Peyer's patch (tissue), 4 donors: ENCODE measurements around the gene PCNA. TPM values are rescaled to one million over a fixed set of nuclear protein-coding genes. Genes with fewer than 3 reads are reported as not detected.

Source experiments
- DNase-seq, 3 donors: peaks; one replicate each; pipeline ENCODE4 v3.0.0-alpha.2; 2017 to 2019
- H3K27ac ChIP-seq, 4 donors: fragments of 200-600 bp; sonication (generic); one replicate each; pipeline ENCODE4 v1.5.1; 2016 to 2019
- H3K27me3 ChIP-seq, 2 donors: fragments of 200-600 bp; sonication (generic); one replicate each; pipeline ENCODE4 v1.5.1; 2019
- H3K36me3 ChIP-seq, 3 donors: fragments of 200-600 bp; sonication (generic); one replicate each; pipeline ENCODE4 v1.5.1; 2016 to 2019
- H3K4me1 ChIP-seq, 4 donors: fragments of 200-600 bp; sonication (generic); one replicate each; pipeline ENCODE4 v1.5.1; 2016 to 2019
- H3K4me3 ChIP-seq, 4 donors: fragments of 200-600 bp; sonication (generic); 1 replicate in 3 of 4; 2 replicates in 1 of 4; pipeline ENCODE4 v1.5.1; 2016 to 2019; ENCODE audit warnings: mild to moderate bottlenecking in 1 of 4
- H3K9me3 ChIP-seq, 4 donors: fragments of 200-600 bp; sonication (generic); one replicate each; pipeline ENCODE4 v1.5.1; 2016 to 2019; ENCODE audit warnings: mild to moderate bottlenecking in 1 of 4
- POLR2A ChIP-seq, 2 donors: fragments of 450-650 bp; IDR thresholded peaks; one replicate each; pipeline ENCODE4 v1.5.1; 2017; ENCODE audit warnings: antibody characterized with exemption in 2 of 2, mild to moderate bottlenecking in 2 of 2, moderate library complexity in 2 of 2
- total RNA-seq, 4 donors: library from RNA; depleted of rRNA; stranded (reverse); fragments of >200 nt; gene quantifications; one replicate each; pipeline ENCODE4 v1.1.0, GENCODE V29; 2016
- TF ChIP-seq, protein P1 (sequence below), 6 experiments: fragments of 450-650 bp in 4 of 6; fragments of 200-600 bp in 2 of 6; sonication (generic) in 1 of 6; IDR thresholded peaks; one replicate each; pipeline ENCODE4 v1.5.1; 2017 to 2019; ENCODE audit warnings: antibody characterized with exemption in 6 of 6, mild to moderate bottlenecking in 3 of 6, moderate library complexity in 1 of 6

Gene PCNA
- 100 to 1,000 TPM in 1 of 4 donors, 10 to 100 TPM in 3; 23.3 to 103 (median 46.0) TPM for total RNA-seq

- peak; percentile 86 to 92 for TF ChIP-seq POLR2A (IDR thresholded peaks at IDR 0.05)
- TF ChIP-seq, protein P1, sequence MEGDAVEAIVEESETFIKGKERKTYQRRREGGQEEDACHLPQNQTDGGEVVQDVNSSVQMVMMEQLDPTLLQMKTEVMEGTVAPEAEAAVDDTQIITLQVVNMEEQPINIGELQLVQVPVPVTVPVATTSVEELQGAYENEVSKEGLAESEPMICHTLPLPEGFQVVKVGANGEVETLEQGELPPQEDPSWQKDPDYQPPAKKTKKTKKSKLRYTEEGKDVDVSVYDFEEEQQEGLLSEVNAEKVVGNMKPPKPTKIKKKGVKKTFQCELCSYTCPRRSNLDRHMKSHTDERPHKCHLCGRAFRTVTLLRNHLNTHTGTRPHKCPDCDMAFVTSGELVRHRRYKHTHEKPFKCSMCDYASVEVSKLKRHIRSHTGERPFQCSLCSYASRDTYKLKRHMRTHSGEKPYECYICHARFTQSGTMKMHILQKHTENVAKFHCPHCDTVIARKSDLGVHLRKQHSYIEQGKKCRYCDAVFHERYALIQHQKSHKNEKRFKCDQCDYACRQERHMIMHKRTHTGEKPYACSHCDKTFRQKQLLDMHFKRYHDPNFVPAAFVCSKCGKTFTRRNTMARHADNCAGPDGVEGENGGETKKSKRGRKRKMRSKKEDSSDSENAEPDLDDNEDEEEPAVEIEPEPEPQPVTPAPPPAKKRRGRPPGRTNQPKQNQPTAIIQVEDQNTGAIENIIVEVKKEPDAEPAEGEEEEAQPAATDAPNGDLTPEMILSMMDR (IDR thresholded peaks at IDR 0.05) = peak in 2 of 6 experiments; percentile 12 to 15
- H3K9me3 ChIP-seq = no peaks in the 10 kb centered on the region
- H3K27me3 ChIP-seq = no peaks in the 10 kb centered on the region
- H3K27ac ChIP-seq = peak within 1 kb of the TSS; percentile 85 to 95 (median 92)
- peaks cover 0 to 28% (median 0%) of the 10 kb centered on the region in 3 donors for H3K36me3 ChIP-seq
- peaks cover 0 to 32% (median 8%) of the 10 kb centered on the region in 4 donors for H3K4me1 ChIP-seq
- DNase-seq = peak; percentile 98 to 99 (median 99)
- peak within 1 kb of the TSS; percentile 67 to 89 (median 76) for H3K4me3 ChIP-seq
These were observed at the start of gene PCNA for GRCh38 chr20:5119435-5120184. PCNA (minus strand) TSS chr20:5119958; CDS start chr20:5119798, 160 bp downstream.

DNA sequence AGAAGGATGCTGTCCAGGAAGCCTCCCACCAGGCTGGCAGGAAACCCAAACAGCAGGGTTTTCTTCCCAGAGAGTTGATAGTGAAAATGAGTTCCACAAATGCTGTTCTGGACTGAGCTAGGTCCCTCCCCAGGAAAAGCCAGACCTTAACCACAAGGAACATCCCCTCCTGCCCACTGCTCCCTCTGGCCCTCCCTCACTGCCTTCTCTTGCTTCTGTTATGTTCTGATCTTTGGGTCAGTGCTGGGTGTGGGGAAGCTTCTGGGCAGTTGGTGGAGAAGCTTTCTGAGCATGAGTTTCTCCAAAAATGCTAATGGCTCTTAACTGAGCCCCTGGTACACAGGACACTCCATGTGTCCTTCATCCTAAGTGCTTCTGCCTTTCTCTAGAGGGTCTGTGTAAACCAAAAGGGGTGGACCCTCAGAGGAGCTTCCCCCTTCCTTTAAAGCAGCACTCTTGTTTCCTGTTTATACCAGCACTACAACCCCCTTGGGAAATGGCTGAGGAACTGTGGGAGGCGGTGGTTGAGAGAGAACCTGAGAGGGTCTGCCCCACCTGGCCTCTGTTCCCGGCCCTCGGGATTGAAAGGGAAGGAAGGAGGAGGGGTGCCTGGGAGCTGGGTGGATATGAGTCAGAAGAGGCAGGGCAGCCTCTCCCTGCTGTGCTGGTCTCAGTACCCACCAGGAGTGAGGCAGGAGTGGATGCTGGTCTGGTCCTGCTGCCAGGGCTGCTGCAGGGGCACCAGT is 49.1 kb upstream of the PCNA start:
- H3K9me3 ChIP-seq = no peaks in the 10 kb centered on the region
- H3K36me3 ChIP-seq = peaks cover 0 to 5% (median 0%) of the 10 kb centered on the region in 3 donors
- peak overlapping the region in 2 of 4 donors; percentile 39 to 58 for H3K27ac ChIP-seq
- TF ChIP-seq POLR2A (IDR thresholded peaks at IDR 0.05) = no peak
- TF ChIP-seq, protein P1 (IDR thresholded peaks at IDR 0.05) = no peak
- peaks cover 0 to 28% (median 8%) of the 10 kb centered on the region in 4 donors for H3K4me1 ChIP-seq
- H3K4me3 ChIP-seq = no peak overlapping the region
- DNase-seq = peak in 1 of 3 donors; percentile 39
- H3K27me3 ChIP-seq = no peaks in the 10 kb centered on the region

- Histone ChIP-seq H3K27me3 (no peaks in the 10 kb centered on the region), H3K27ac (no peak overlapping the region), H3K4me3 (no peak overlapping the region), H3K9me3 (no peaks in the 10 kb centered on the region), H3K36me3 (no peaks in the 10 kb centered on the region), H3K4me1 (peaks cover 0 to 10% (median 7%) of the 10 kb centered on the region in 4 donors)
- DNase-seq = no peak
- TF ChIP-seq POLR2A (IDR thresholded peaks at IDR 0.05) = no peak
- TF ChIP-seq, protein P1 (IDR thresholded peaks at IDR 0.05) = no peak
These were observed 45.2 kb upstream of the PCNA start for GRCh38 chr20:5164645-5165625.

- no peaks in the 10 kb centered on the region for H3K9me3 ChIP-seq
- peaks cover 0 to 4% (median 0%) of the 10 kb centered on the region in 4 donors for H3K4me1 ChIP-seq
- no peak for TF ChIP-seq POLR2A (IDR thresholded peaks at IDR 0.05)
- TF ChIP-seq, protein P1 (IDR thresholded peaks at IDR 0.05) = no peak
- H3K27me3 ChIP-seq = no peaks in the 10 kb centered on the region
- no peak overlapping the region for H3K27ac ChIP-seq
- no peak for DNase-seq
- no peak overlapping the region for H3K4me3 ChIP-seq
- H3K36me3 ChIP-seq = no peaks in the 10 kb centered on the region
These were observed 41.9 kb upstream of the PCNA start for GRCh38 chr20:5161536-5162164.
